Mucosa of gallbladder (tissue), 1 donor: ENCODE results near the gene CACHD1. TPM values are rescaled to one million over a fixed set of nuclear protein-coding genes. Genes with fewer than 3 reads are reported as not detected.

Experiments used
- DNase-seq: peaks from one replicate; pipeline ENCODE4 v3.0.0-alpha.2; 2020; ENCODE audit warnings: low spot score
- total RNA-seq: library from RNA; stranded (reverse); gene quantifications from one replicate; pipeline ENCODE4 v1.2.1, GENCODE V29; 2021
- donor health status: DM: no; HTN: no; CAD: no.

The CACHD1 gene
- total RNA-seq, 1 donor from 2014 or later, result 3.8 TPM

- no peak for DNase-seq
Observed at GRCh38 chr1:64549464-64550239, 79.7 kb downstream of the CACHD1 start.

- DNase-seq, result no peak
Observed at GRCh38 chr1:64550510-64550909, 80.6 kb downstream of the CACHD1 start.

DNA sequence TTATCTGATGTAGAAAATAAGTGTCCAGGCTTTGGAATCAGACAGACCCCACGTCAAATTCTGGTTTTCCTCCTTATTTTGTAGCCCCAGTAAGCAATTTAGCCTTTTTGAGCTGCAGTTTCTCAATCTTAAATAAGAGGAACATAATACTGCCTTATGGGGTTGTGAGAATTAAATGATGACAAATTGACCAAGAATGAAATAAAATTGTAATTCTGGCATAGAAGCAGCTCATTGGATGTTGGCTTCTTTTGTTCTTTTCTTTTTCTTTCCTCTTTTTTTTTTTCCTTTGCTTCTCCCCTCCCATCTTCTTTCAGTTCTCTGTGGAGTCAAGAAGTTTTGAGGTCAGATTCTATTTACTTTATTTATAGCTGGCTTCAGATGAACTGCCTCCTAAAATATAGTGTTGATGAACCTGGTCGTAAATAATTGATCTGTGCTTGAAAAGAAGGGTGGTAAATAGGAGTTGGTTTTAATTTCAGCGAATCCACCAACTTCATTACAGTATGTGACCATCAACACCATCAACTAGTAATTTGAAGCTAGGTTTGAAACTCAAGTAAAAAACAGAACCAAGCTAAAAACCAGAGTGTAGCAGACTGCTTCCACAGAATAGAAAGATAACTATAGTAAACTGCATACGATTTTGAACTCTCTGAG lies 81.1 kb downstream of the CACHD1 start:
- no peak for DNase-seq

DNA sequence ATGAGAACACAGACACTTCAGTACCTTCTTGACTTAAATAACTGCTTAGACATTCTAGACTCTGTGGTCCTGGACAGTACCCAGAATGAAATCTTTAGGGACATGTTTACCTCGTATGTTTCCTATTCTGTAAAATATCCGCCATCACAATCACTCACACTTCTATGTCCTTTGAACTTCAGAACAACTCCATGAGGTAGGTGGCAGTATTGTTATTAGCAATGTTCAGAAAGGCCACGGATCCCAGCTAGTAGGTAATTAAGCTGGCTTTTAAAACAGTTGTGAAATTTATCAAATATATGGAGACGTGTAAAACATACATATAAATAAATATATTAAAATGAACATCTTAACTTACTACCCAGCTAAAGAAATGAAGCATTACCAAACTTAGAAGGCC lies 83.4 kb downstream of the CACHD1 start:
- DNase-seq, result no peak

DNA sequence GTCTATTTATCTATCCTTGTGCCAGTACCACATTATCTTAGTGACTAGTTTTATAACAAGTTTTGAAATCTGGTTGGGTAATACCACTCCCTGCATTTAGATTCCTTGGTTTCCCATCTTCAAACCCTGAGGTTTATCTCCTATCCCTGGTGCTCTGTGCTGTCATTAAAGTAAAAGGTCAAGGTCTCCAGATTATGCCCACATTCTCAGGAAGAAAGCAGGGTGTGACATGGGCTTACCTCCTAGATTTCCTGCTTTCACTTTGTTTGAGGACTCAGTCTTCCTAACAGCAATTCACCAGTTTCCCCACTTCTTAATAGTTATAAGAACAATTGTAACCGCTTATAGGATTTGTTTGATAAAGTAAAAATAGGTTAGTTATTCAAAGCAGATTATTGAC lies 86.0 kb downstream of the CACHD1 start:
- DNase-seq, result no peak

DNA sequence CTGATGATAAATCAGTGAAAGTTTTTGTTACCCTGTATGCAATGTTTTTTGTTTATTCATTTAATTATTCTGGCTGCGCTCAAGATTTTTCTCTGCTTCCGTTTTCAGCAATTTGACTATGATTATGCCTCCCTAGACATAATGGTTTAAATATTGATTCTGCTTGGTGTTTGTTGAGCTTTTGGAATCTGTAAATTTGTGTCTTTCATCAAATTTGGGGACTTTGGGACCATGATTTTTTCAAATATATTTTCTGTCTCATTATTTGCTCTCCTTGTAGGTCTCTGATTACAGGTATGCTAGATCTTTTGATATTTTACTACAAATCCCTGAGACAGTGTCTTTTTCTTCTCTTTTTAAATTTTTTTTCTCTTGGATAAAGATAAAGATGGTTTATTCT lies 92.1 kb downstream of the CACHD1 start:
- DNase-seq, result no peak

- no peak for DNase-seq
Observed at GRCh38 chr1:64563958-64564565, 94.1 kb downstream of the CACHD1 start.

DNA sequence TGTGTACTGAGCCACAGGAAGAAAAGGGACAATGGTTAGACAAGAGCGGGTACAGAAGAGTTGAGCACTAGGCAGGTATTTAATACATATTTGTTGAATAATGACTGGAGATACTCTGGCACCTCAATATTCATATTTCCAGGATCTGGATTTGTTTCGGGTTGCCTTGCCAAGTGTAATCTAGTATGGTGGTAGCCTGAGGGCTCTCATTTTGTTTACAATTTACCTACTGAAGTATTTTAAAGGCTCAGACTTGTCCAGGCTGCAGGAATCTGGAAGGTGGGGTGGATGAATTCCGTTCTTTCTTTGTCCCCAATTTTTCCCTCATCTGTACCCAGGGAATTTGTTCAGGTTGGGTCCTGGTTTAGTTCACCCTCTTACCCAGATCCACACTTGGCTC lies 95.0 kb downstream of the CACHD1 start:
- no peak for DNase-seq

DNA sequence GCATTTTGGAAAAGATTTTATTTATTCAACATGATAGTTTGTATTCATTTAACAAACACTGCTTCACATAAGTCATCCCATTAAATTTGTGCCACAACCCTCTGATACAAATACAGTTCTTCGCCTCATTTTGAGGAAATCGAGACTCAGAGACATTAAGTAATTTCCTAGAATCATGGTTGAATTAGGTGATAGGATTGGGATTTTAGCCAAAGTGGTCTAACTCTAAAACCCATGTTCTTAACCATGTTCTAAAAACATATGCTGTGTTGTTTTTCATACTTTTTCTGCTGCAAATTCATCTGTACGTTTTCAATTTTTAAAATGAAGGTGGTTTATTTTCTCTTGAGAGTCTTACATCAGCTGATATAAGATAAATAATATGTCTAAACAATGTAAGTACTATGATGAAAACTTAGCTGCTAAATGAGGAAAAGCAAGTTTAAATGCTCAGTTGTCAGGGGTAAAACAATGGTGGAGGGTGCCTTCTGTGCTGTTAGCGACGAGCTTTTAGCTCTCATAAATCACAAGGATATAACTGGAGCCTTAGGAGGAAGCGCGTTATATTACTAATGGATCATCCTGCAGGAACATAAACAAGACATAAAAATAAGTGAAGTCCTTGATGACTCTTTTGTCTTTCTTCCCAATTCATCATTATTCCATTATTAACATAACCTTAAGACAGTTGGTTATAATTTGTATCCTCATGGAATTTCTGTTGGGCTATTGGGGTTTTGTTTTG lies 97.7 kb downstream of the CACHD1 start:
- no peak for DNase-seq

DNA sequence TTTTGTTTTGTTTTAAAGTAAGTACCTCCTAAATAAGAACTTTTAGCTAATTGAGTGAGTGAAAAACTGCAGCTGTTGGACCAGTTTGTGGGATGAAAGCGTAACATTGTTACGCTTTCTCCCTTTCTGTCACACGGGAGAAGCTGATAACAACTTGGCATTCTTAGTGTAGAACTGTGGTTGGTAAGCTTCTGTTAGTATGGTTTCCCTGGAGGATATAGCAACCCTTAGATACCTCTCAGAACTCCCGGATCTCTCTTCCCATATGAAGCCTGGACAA lies 98.2 kb downstream of the CACHD1 start:
- DNase-seq, result no peak

- DNase-seq, result no peak
Observed at GRCh38 chr1:64569411-64569810, 99.5 kb downstream of the CACHD1 start.

GRCh38 chr1:64570267-64570855 lies 100.4 kb downstream of the CACHD1 start:
- DNase-seq, result no peak

DNA sequence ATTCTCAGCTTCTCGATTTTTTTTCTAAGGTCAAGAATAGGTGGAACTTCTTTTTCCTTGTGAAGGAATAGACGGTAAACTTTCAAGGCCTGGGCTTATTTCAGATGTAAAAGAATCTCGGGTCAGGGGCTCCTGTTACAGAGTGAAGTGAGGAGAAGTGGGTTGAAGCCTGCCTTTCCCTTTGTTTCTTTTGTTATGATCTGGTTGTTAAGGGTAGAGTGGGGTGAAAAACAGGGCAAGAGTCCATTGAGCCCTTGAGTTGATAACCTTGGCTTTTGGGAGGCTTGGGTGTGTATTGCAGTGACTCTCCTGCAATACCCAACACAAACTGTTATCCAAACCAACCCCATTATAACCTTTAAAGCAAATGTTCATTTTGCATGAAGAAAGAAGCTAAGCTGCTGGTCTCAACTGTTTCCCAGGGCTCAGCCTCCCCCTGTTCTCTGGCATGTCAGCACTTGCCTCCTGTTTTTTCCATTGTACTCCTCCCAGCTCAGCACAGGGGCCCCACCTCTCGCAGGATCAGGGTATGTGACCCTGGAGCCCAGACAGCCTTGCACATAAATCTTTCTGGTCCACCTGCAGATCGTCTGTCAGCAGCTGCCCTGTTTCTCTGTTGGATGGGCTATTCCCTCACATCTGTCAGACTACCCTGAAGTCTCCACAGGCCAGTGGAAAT lies 102.4 kb downstream of the CACHD1 start:
- no peak for DNase-seq

DNA sequence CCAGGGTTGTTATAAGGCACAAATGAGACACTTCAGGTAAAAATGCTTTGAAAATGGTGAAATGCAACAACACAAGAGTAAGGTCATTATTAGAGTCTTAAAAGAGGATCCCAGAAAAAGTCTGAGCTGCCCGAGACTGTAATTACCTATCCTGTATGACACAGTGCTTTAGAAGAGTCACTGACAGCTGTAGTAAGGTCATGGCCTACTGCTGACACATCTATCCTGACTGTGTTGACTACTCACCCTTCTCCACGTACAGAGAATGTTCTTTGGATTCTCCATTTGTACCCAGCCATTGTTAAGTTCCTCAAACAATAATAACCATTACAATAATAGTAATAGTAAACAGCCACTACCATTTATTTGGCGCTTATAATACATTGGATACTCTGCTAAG lies 104.4 kb downstream of the CACHD1 start:
- no peak for DNase-seq

- no peak for DNase-seq
Observed at GRCh38 chr1:64575881-64576676, 106.2 kb downstream of the CACHD1 start.

DNA sequence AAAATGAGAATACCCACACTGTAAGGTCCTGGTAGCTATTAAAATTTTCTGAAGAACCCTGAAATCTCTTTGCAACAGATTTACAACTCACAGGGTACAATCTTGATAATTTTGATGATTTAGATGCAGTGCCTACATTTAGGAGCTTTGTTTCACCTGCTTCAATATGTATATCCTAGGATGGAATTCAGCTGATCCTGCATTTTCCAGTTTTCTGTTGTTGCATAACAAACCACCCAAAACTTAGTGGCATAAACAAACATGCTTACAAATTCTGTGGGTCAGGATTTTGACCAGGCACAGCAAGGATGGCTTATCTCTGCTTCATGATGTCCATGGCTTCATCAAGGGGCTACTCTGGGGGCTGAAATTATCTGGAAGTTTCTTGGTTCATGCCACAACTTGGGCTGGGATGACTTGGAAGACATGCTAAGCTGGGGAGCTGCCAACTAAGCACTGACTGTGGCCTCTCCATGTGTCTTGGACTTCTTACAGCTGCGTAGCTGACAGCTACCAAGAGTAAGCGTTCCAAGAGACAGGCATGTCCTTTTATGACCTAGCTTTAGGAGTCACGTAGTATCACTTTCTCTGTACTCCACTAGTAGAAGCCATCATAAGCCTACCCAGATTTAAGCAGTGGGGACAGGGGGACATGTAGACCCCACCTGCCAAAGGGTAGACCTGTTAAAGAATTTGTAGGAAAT lies 108.5 kb downstream of the CACHD1 start:
- no peak for DNase-seq

- DNase-seq, result no peak
Observed at GRCh38 chr1:64579767-64580166, 109.8 kb downstream of the CACHD1 start.

- no peak for DNase-seq
Observed at GRCh38 chr1:64581135-64581842, 111.4 kb downstream of the CACHD1 start.

DNA sequence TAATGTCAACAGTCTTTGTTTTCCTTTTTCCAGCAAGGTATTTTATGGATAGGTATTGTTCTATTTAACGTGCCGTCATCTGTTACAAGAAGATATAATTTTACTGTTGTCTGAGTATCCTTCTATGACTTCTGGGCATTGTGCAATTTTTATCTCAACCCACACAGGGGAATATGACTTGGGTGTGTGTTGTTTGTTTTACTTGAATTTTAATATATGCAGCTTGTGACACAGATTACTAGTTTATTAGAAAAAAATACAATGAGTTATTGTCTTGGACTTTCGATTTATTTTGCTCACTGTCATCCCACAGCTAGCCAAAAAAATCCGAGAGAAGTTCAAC lies 111.9 kb downstream of the CACHD1 start:
- no peak for DNase-seq

- DNase-seq, result no peak
Observed at GRCh38 chr1:64584479-64584878, 114.5 kb downstream of the CACHD1 start.
